Endothelial cell of umbilical vein (primary cell): ENCODE data around the gene BTF3L4.

Source experiments
- CTCF ChIP-seq, 2 donors: IDR thresholded peaks; 1 replicate in 1 of 2; 2 replicates in 1 of 2; pipeline ENCODE4 v1.5.1; 2011; ENCODE audit warnings: low read length in 2 of 2, mild to moderate bottlenecking in 2 of 2, moderate library complexity in 2 of 2, control low read depth in 1 of 2, inconsistent platforms in 1 of 2, low read depth in 1 of 2; ENCODE audit not compliant: insufficient read depth in 1 of 2; ENCODE audit errors: extremely low read depth in 1 of 2
- EZH2 ChIP-seq: IDR thresholded peaks from 2 replicates; pipeline ENCODE4 v1.6.1; 2012; ENCODE audit warnings: borderline replicate concordance, low read depth, mild to moderate bottlenecking, moderate library complexity, low read length, inconsistent platforms; ENCODE audit not compliant: severe bottlenecking
- FOS ChIP-seq: IDR thresholded peaks from 2 replicates; pipeline ENCODE4 v1.6.1; 2011; ENCODE audit warnings: mild to moderate bottlenecking, low read length, moderate library complexity, borderline replicate concordance; ENCODE audit not compliant: insufficient read depth
- JUN ChIP-seq: IDR thresholded peaks from 2 replicates; pipeline ENCODE4 v1.6.1; 2011; ENCODE audit warnings: borderline replicate concordance, low read depth; ENCODE audit not compliant: insufficient read length, insufficient read depth
- MAX ChIP-seq: IDR thresholded peaks from 2 replicates; pipeline ENCODE4 v1.6.1; 2011; ENCODE audit not compliant: insufficient read depth, insufficient read length
- MYC ChIP-seq: IDR thresholded peaks from one replicate; pipeline ENCODE4 v1.6.1; 2011; ENCODE audit warnings: mild to moderate bottlenecking, low read depth, low read length
- POLR2A ChIP-seq: IDR thresholded peaks from 2 replicates; pipeline ENCODE4 v1.6.1; 2012; ENCODE audit warnings: low read depth, mild to moderate bottlenecking, control low read depth, low read length
- POLR2AphosphoS5 ChIP-seq: IDR thresholded peaks from 2 replicates; pipeline ENCODE4 v1.6.1; 2012; ENCODE audit warnings: low read depth, mild to moderate bottlenecking, control low read depth, low read length, moderate library complexity; ENCODE audit not compliant: insufficient read depth

GRCh38 chr1:52112489-52112888 lies 56.4 kb downstream of the BTF3L4 start:
- TF ChIP-seq CTCF (IDR thresholded peaks at IDR 0.05; ENCODE audit: extremely low read depth in 1 of 2, insufficient read depth in 1 of 2, low read depth in 1 of 2, low read length in 2 of 2) (no peak), POLR2A (no peak), POLR2AphosphoS5 (no peak), MYC (no peak), MAX (no peak), EZH2 (no peak), JUN (no peak), FOS (no peak)
